Osteoblast (primary cell): ENCODE results near the gene DNAJC2. TPM values are rescaled to one million over a fixed set of nuclear protein-coding genes. Genes with fewer than 3 reads are reported as not detected.

ENCODE experiments used
- DNase-seq: peaks from one replicate; pipeline ENCODE4 v3.0.0; 2011; ENCODE audit warnings: low spot score, mixed read lengths; ENCODE audit not compliant: insufficient read length; ENCODE audit errors: missing footprints
- H2AFZ ChIP-seq: 2 replicates; pipeline ENCODE4 v1.6.0; 2011; ENCODE audit warnings: mild to moderate bottlenecking, low read length
- H3K27ac ChIP-seq: 2 replicates; pipeline ENCODE4 v1.5.1; 2011; ENCODE audit warnings: mild to moderate bottlenecking, low read depth, low read length, moderate library complexity
- H3K27me3 ChIP-seq: 2 replicates; pipeline ENCODE4 v1.6.0; 2012; ENCODE audit warnings: mild to moderate bottlenecking, control low read depth, inconsistent platforms, low read length, moderate library complexity; ENCODE audit not compliant: insufficient read depth
- H3K36me3 ChIP-seq: 2 replicates; pipeline ENCODE4 v1.5.1; 2011; ENCODE audit warnings: mild to moderate bottlenecking, low read length, control low read depth, moderate library complexity; ENCODE audit not compliant: insufficient read depth
- H3K4me1 ChIP-seq: 2 replicates; pipeline ENCODE4 v1.5.1; 2011; ENCODE audit warnings: mild to moderate bottlenecking, low read length, control low read depth, moderate library complexity; ENCODE audit not compliant: insufficient read depth
- H3K4me2 ChIP-seq: 2 replicates; pipeline ENCODE4 v1.6.0; 2011; ENCODE audit warnings: mild to moderate bottlenecking, low read length; ENCODE audit not compliant: insufficient read depth
- H3K4me3 ChIP-seq: fragments of 200-600 bp; sonication (generic); 3 replicates; pipeline ENCODE4 v1.5.1; 2012; ENCODE audit warnings: mild to moderate bottlenecking, low read length, inconsistent platforms; ENCODE audit not compliant: insufficient read depth
- H3K79me2 ChIP-seq: 2 replicates; pipeline ENCODE4 v1.6.0; 2012; ENCODE audit warnings: mild to moderate bottlenecking, low read length, control low read depth, inconsistent platforms; ENCODE audit not compliant: insufficient read depth
- H3K9me3 ChIP-seq: 2 replicates; pipeline ENCODE4 v1.5.1; 2011; ENCODE audit warnings: low read depth, low read length, control low read depth
- H4K20me1 ChIP-seq: 2 replicates; pipeline ENCODE4 v1.6.0; 2012; ENCODE audit warnings: mild to moderate bottlenecking, low read length, control low read depth; ENCODE audit not compliant: insufficient read depth
- CTCF ChIP-seq: IDR thresholded peaks from 2 replicates; pipeline ENCODE4 v1.5.1; 2011; ENCODE audit warnings: mild to moderate bottlenecking, low read depth, low read length, moderate library complexity; ENCODE audit errors: extremely low read depth
- total RNA-seq: library from RNA; depleted of rRNA; stranded (reverse); fragments of >200 nt; gene quantifications from 2 replicates; pipeline ENCODE4 v1.2.3, GENCODE V29; 2012

DNAJC2 gene
- total RNA-seq, 1 donor: 15.9 TPM

GRCh38 chr7:103347507-103348267 is 3.1 kb upstream of the DNAJC2 start, which contains the start of gene PSMC2:
PSMC2 (plus strand) TSS chr7:103347643; CDS start chr7:103347712, 69 bp downstream.
- peaks cover 33% of the 10 kb centered on the region for H3K4me1 ChIP-seq
- H3K27ac ChIP-seq: peak within 1 kb of the TSS; percentile 96
- H3K79me2 ChIP-seq: peaks cover 83% of the 10 kb centered on the region
- peaks cover 29% of the 10 kb centered on the region for H4K20me1 ChIP-seq
- H3K4me2 ChIP-seq: peak within 1 kb of the TSS; percentile 94
- H3K27me3 ChIP-seq: no peaks in the 10 kb centered on the region
- no peak for TF ChIP-seq CTCF
- H3K36me3 ChIP-seq: no peaks in the 10 kb centered on the region
- peak within 1 kb of the TSS; percentile 96 for H3K4me3 ChIP-seq
- H3K9me3 ChIP-seq: no peaks in the 10 kb centered on the region
- peak within 1 kb of the TSS; percentile 99 for H2AFZ ChIP-seq
- DNase-seq: peak; percentile 88

GRCh38 chr7:103346396-103346795 is 1.8 kb upstream of the DNAJC2 start:
- no peak for TF ChIP-seq CTCF
- Histone ChIP-seq H4K20me1 (peaks cover 22% of the 10 kb centered on the region), H3K79me2 (peaks cover 81% of the 10 kb centered on the region), H3K27me3 (no peaks in the 10 kb centered on the region), H3K4me3 (no peak overlapping the region), H3K36me3 (peaks cover 7% of the 10 kb centered on the region), H2AFZ (peak overlapping the region; percentile 99), H3K27ac (no peak overlapping the region), H3K4me1 (peaks cover 33% of the 10 kb centered on the region), H3K9me3 (no peaks in the 10 kb centered on the region), H3K4me2 (peak overlapping the region; percentile 94)
- no peak for DNase-seq

GRCh38 chr7:103343758-103344452 is 662 bp downstream of the DNAJC2 start:
- H3K4me2 ChIP-seq: peak overlapping the region; percentile 87
- H3K4me1 ChIP-seq: peaks cover 22% of the 10 kb centered on the region
- H2AFZ ChIP-seq: peak overlapping the region; percentile 93
- H4K20me1 ChIP-seq: peaks cover 20% of the 10 kb centered on the region
- no peaks in the 10 kb centered on the region for H3K9me3 ChIP-seq
- H3K27me3 ChIP-seq: no peaks in the 10 kb centered on the region
- DNase-seq: peak; percentile 72
- peak overlapping the region; percentile 92 for H3K4me3 ChIP-seq
- H3K79me2 ChIP-seq: peaks cover 81% of the 10 kb centered on the region
- no peak for TF ChIP-seq CTCF
- H3K27ac ChIP-seq: peak overlapping the region; percentile 86
- H3K36me3 ChIP-seq: peaks cover 23% of the 10 kb centered on the region

GRCh38 chr7:103343332-103343731 is 1.2 kb downstream of the DNAJC2 start:
- peak overlapping the region; percentile 92 for H3K4me3 ChIP-seq
- peaks cover 15% of the 10 kb centered on the region for H4K20me1 ChIP-seq
- peaks cover 19% of the 10 kb centered on the region for H3K4me1 ChIP-seq
- H3K36me3 ChIP-seq: peaks cover 23% of the 10 kb centered on the region
- H3K27me3 ChIP-seq: no peaks in the 10 kb centered on the region
- H3K79me2 ChIP-seq: peaks cover 78% of the 10 kb centered on the region
- no peak for DNase-seq
- H3K9me3 ChIP-seq: no peaks in the 10 kb centered on the region
- H2AFZ ChIP-seq: no peak overlapping the region
- H3K4me2 ChIP-seq: peak overlapping the region; percentile 87
- H3K27ac ChIP-seq: peak overlapping the region; percentile 86
- TF ChIP-seq CTCF: no peak
